ENCODE measurements around the gene KIAA1671. TPM values are rescaled to one million over a fixed set of nuclear protein-coding genes. Genes with fewer than 3 reads are reported as not detected.
A peak's percentile ranks its signal among the peaks of the same experiment; 100 is the strongest.

Gene KIAA1671
- polyA plus RNA-seq, 3 donors: not detected

- no peak overlapping the region for H3K4me3 ChIP-seq (replicated peaks in 1 of 3; ENCODE audit: low read depth in 2 of 3, low read length in 3 of 3)
- H3K79me2 ChIP-seq (ENCODE audit: insufficient read depth, low read length): no peaks in the 10 kb centered on the region
- peaks cover 2 to 12% of the 10 kb centered on the region in 2 donors for H3K27me3 ChIP-seq (ENCODE audit: control insufficient read depth in 2 of 2, insufficient read depth in 2 of 2, low read length in 2 of 2)
- peaks cover 12 to 25% (median 16%) of the 10 kb centered on the region in 3 donors for H3K27me3 Mint-ChIP-seq (ENCODE audit: low read depth in 3 of 3)
- no peak overlapping the region for H3K27ac Mint-ChIP-seq
- peaks cover under 1% of the 10 kb centered on the region in 2 donors for H3K4me1 ChIP-seq (ENCODE audit: control insufficient read depth in 1 of 2, insufficient read depth in 2 of 2, low read length in 2 of 2)
- peaks cover 8% of the 10 kb centered on the region in 2 donors for H3K9me3 ChIP-seq (replicated peaks in 1 of 2; ENCODE audit: control insufficient read depth in 1 of 2, insufficient read depth in 1 of 2, low read length in 2 of 2)
- H3K4me3 Mint-ChIP-seq: no peak overlapping the region
- H3K36me3 Mint-ChIP-seq: no peaks in the 10 kb centered on the region
- no peaks in the 10 kb centered on the region for H4K20me1 ChIP-seq (ENCODE audit: insufficient read depth, low read length)
- no peak overlapping the region for H3K9ac ChIP-seq (ENCODE audit: insufficient read depth, low read length, poor library complexity, severe bottlenecking)
- H3K9me3 Mint-ChIP-seq: peaks cover 0 to 15% (median 7%) of the 10 kb centered on the region in 7 donors
- intact Hi-C loops (cut with micrococcal nuclease): no loop called here
- H3K27ac ChIP-seq (ENCODE audit: low read depth in 1 of 2, low read length in 2 of 2): no peak overlapping the region
- peaks cover 5% of the 10 kb centered on the region for H3K4me1 Mint-ChIP-seq
- no peaks in the 10 kb centered on the region for H3K36me3 ChIP-seq (replicated peaks in 1 of 2; ENCODE audit: control insufficient read depth in 1 of 2, insufficient read depth in 2 of 2, low read length in 2 of 2)
- H2AFZ ChIP-seq (ENCODE audit: insufficient read depth, low read depth, low read length, poor library complexity, severe bottlenecking): no peak overlapping the region
- no peak for DNase-seq
- TF ChIP-seq, protein P1, sequence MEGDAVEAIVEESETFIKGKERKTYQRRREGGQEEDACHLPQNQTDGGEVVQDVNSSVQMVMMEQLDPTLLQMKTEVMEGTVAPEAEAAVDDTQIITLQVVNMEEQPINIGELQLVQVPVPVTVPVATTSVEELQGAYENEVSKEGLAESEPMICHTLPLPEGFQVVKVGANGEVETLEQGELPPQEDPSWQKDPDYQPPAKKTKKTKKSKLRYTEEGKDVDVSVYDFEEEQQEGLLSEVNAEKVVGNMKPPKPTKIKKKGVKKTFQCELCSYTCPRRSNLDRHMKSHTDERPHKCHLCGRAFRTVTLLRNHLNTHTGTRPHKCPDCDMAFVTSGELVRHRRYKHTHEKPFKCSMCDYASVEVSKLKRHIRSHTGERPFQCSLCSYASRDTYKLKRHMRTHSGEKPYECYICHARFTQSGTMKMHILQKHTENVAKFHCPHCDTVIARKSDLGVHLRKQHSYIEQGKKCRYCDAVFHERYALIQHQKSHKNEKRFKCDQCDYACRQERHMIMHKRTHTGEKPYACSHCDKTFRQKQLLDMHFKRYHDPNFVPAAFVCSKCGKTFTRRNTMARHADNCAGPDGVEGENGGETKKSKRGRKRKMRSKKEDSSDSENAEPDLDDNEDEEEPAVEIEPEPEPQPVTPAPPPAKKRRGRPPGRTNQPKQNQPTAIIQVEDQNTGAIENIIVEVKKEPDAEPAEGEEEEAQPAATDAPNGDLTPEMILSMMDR (IDR thresholded peaks at IDR 0.05): no peak
- H3K4me2 ChIP-seq (replicated peaks; ENCODE audit: extremely low read depth, low read length, poor library complexity, severe bottlenecking): no peak overlapping the region
- WGBS (ENCODE audit: insufficient coverage): 90% methylated on average over 2 of the region's 7 CpGs
These were observed 153.5 kb downstream of the KIAA1671 start for GRCh38 chr22:25105817-25106650.

- intact Hi-C loops (cut with micrococcal nuclease): no loop called here
- Histone ChIP-seq H3K27me3 (ENCODE audit: control insufficient read depth in 2 of 2, insufficient read depth in 2 of 2, low read length in 2 of 2) (peaks cover 8 to 37% of the 10 kb centered on the region in 2 donors), H2AFZ (ENCODE audit: insufficient read depth, low read depth, low read length, poor library complexity, severe bottlenecking) (no peak overlapping the region), H3K4me1 (ENCODE audit: control insufficient read depth in 1 of 2, insufficient read depth in 2 of 2, low read length in 2 of 2) (peaks cover 4 to 5% of the 10 kb centered on the region in 2 donors), H3K4me3 (replicated peaks in 1 of 3; ENCODE audit: low read depth in 2 of 3, low read length in 3 of 3) (no peak overlapping the region), H3K4me2 (replicated peaks; ENCODE audit: extremely low read depth, low read length, poor library complexity, severe bottlenecking) (no peak overlapping the region), H3K36me3 (replicated peaks in 1 of 2; ENCODE audit: control insufficient read depth in 1 of 2, insufficient read depth in 2 of 2, low read length in 2 of 2) (no peaks in the 10 kb centered on the region), H3K9me3 (replicated peaks in 1 of 2; ENCODE audit: control insufficient read depth in 1 of 2, insufficient read depth in 1 of 2, low read length in 2 of 2) (peaks cover 8 to 10% of the 10 kb centered on the region in 2 donors), H3K9ac (ENCODE audit: insufficient read depth, low read length, poor library complexity, severe bottlenecking) (no peak overlapping the region), H4K20me1 (ENCODE audit: insufficient read depth, low read length) (no peaks in the 10 kb centered on the region), H3K27ac (ENCODE audit: low read depth in 1 of 2, low read length in 2 of 2) (no peak overlapping the region), H3K79me2 (ENCODE audit: insufficient read depth, low read length) (no peaks in the 10 kb centered on the region)
- Mint-ChIP-seq H3K9me3 (peaks cover 0 to 17% (median 10%) of the 10 kb centered on the region in 7 donors), H3K27ac (peak overlapping the region in 2 of 7 donors; percentile 5 to 60), H3K4me3 (peak overlapping the region in 1 of 2 donors; percentile 76), H3K4me1 (peaks cover 11% of the 10 kb centered on the region), H3K36me3 (peaks cover 0 to 5% of the 10 kb centered on the region in 2 donors), H3K27me3 (ENCODE audit: low read depth in 3 of 3) (peaks cover 29 to 47% (median 36%) of the 10 kb centered on the region in 3 donors)
- DNase-seq: no peak
- WGBS (ENCODE audit: insufficient coverage): 94% methylated on average over 5 of the region's 6 CpGs
- TF ChIP-seq, protein P1 (IDR thresholded peaks at IDR 0.05): no peak
These were observed 157.5 kb downstream of the KIAA1671 start for GRCh38 chr22:25109878-25110595.

All from CD14-positive monocyte (primary cell).